ENCODE results near the gene ZBTB47.

ZBTB47 gene

GRCh38 chr3:42647821-42648459, 5.6 kb upstream of the ZBTB47 start:
- Histone ChIP-seq H3K36me3 (ENCODE audit: insufficient read depth) (no peaks in the 10 kb centered on the region), H3K27me3 (ENCODE audit: insufficient read depth, low read depth) (no peaks in the 10 kb centered on the region), H3K9ac (no peak overlapping the region), H3K27ac (no peak overlapping the region), H3K4me2 (no peak overlapping the region), H3K4me3 (IDR thresholded peaks at IDR 0.05; ENCODE audit: insufficient read depth, low read depth, low read length) (no peak overlapping the region), H4K20me1 (ENCODE audit: insufficient read depth) (no peaks in the 10 kb centered on the region), H2AFZ (ENCODE audit: low read depth) (no peak overlapping the region), H3K4me1 (ENCODE audit: low read depth, poor library complexity, severe bottlenecking) (no peaks in the 10 kb centered on the region), H3K79me2 (ENCODE audit: insufficient read depth, low read depth) (no peaks in the 10 kb centered on the region)
- no peak for TF ChIP-seq CTCF (conservative IDR thresholded peaks at IDR 0.05; ENCODE audit: low read depth, low read length)

DNA sequence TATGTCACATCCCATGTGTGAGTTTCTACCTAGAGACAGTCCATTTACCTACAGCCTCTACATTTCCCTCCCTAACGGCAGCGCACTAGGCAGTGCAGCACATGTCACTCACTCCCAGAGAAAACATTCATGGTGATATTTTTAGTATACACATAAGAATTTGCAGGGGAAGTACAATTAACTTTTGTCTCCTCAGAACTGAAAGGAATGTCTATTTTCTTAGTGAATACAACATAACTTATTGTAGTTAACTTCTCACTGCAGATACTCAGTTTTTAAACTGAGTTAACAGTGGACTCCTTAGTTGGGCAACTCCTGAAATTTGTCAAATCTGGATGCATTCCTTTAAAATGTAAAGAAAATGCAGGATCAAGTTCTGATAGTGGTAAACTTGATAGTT, 4.5 kb upstream of the ZBTB47 start:
- Histone ChIP-seq H3K4me3 (IDR thresholded peaks at IDR 0.05; ENCODE audit: insufficient read depth, low read depth, low read length) (no peak overlapping the region), H2AFZ (ENCODE audit: low read depth) (no peak overlapping the region), H3K4me1 (ENCODE audit: low read depth, poor library complexity, severe bottlenecking) (no peaks in the 10 kb centered on the region), H3K27ac (no peak overlapping the region), H4K20me1 (ENCODE audit: insufficient read depth) (no peaks in the 10 kb centered on the region), H3K4me2 (no peak overlapping the region), H3K27me3 (ENCODE audit: insufficient read depth, low read depth) (no peaks in the 10 kb centered on the region), H3K79me2 (ENCODE audit: insufficient read depth, low read depth) (no peaks in the 10 kb centered on the region), H3K9ac (no peak overlapping the region), H3K36me3 (ENCODE audit: insufficient read depth) (no peaks in the 10 kb centered on the region)
- no peak for TF ChIP-seq CTCF (conservative IDR thresholded peaks at IDR 0.05; ENCODE audit: low read depth, low read length)

DNA sequence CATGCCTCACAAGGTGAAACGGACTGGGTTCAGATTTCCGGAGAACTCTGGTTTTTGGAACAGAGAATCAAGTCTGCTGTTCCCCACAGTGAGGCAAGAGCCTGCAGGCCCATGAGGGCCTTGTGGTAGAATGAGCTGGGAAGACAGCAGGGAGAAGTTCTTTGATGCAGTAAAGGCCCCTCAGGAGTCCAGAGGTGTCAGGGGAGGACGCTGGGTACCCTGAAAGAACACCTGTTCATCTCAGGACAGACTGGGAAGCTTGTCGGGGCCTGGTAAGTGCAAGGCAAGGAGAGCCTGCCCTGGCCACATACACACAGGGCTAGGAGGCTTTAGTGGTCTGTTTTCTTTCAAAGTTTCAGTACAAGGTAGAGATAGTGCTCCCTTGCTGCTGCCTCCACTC, 3.7 kb upstream of the ZBTB47 start:
- Histone ChIP-seq H3K27me3 (ENCODE audit: insufficient read depth, low read depth) (no peaks in the 10 kb centered on the region), H2AFZ (ENCODE audit: low read depth) (no peak overlapping the region), H4K20me1 (ENCODE audit: insufficient read depth) (no peaks in the 10 kb centered on the region), H3K36me3 (ENCODE audit: insufficient read depth) (no peaks in the 10 kb centered on the region), H3K79me2 (ENCODE audit: insufficient read depth, low read depth) (no peaks in the 10 kb centered on the region), H3K4me2 (no peak overlapping the region), H3K4me3 (IDR thresholded peaks at IDR 0.05; ENCODE audit: insufficient read depth, low read depth, low read length) (no peak overlapping the region), H3K9ac (no peak overlapping the region), H3K4me1 (ENCODE audit: low read depth, poor library complexity, severe bottlenecking) (no peaks in the 10 kb centered on the region), H3K27ac (no peak overlapping the region)
- no peak for TF ChIP-seq CTCF (conservative IDR thresholded peaks at IDR 0.05; ENCODE audit: low read depth, low read length)

- Histone ChIP-seq H3K4me3 (IDR thresholded peaks at IDR 0.05; ENCODE audit: insufficient read depth, low read depth, low read length) (no peak overlapping the region), H2AFZ (ENCODE audit: low read depth) (no peak overlapping the region), H3K79me2 (ENCODE audit: insufficient read depth, low read depth) (no peaks in the 10 kb centered on the region), H4K20me1 (ENCODE audit: insufficient read depth) (no peaks in the 10 kb centered on the region), H3K9ac (no peak overlapping the region), H3K27ac (no peak overlapping the region), H3K4me2 (no peak overlapping the region), H3K36me3 (ENCODE audit: insufficient read depth) (no peaks in the 10 kb centered on the region), H3K4me1 (ENCODE audit: low read depth, poor library complexity, severe bottlenecking) (no peaks in the 10 kb centered on the region), H3K27me3 (ENCODE audit: insufficient read depth, low read depth) (no peaks in the 10 kb centered on the region)
- no peak for TF ChIP-seq CTCF (conservative IDR thresholded peaks at IDR 0.05; ENCODE audit: low read depth, low read length)
These were observed 2.0 kb upstream of the ZBTB47 start for GRCh38 chr3:42651248-42652091.
